Cardiac fibroblast (primary cell): ENCODE data around the gene SMPX.

Source experiments
- DNase-seq, 2 donors: peaks; one replicate each; pipeline versions ENCODE4 v3.0.0 to v3.0.0-alpha.2; 2010; ENCODE audit warnings: low read depth in 2 of 2
- H3K4me3 ChIP-seq, 2 donors: replicated peaks in 1 of 2; 1 replicate in 1 of 2; 2 replicates in 1 of 2; pipeline ENCODE4 v1.5.1; 2011; ENCODE audit warnings: low read depth in 2 of 2, low read length in 2 of 2, mild to moderate bottlenecking in 2 of 2, moderate library complexity in 1 of 2
- TF ChIP-seq, protein P1 (sequence below): IDR thresholded peaks from one replicate; pipeline ENCODE4 v1.5.1; 2011; ENCODE audit warnings: low read depth, mild to moderate bottlenecking, low read length, inconsistent platforms

The SMPX gene

DNA sequence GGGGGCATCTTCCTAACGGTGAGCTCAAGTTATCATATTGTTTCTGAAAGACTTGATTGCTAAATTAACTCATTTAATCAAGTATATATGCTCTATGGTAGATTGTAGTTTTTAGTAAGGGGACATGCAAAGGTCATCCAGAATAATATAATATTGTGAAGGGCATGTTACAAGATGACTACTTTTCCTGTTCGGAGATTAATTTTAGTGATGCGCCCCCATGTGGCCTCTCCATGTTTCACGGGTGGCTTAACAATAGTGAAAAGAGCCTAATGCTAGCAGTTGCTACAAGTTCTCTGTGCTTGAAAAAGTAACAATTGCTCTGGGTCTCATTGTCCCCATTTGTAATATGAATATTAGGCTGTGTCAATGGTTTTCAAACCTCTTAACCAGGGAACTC lies 12.2 kb downstream of the SMPX start:
- TF ChIP-seq, protein P1, sequence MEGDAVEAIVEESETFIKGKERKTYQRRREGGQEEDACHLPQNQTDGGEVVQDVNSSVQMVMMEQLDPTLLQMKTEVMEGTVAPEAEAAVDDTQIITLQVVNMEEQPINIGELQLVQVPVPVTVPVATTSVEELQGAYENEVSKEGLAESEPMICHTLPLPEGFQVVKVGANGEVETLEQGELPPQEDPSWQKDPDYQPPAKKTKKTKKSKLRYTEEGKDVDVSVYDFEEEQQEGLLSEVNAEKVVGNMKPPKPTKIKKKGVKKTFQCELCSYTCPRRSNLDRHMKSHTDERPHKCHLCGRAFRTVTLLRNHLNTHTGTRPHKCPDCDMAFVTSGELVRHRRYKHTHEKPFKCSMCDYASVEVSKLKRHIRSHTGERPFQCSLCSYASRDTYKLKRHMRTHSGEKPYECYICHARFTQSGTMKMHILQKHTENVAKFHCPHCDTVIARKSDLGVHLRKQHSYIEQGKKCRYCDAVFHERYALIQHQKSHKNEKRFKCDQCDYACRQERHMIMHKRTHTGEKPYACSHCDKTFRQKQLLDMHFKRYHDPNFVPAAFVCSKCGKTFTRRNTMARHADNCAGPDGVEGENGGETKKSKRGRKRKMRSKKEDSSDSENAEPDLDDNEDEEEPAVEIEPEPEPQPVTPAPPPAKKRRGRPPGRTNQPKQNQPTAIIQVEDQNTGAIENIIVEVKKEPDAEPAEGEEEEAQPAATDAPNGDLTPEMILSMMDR: peak; percentile 54
- H3K4me3 ChIP-seq: no peak overlapping the region
- peak; percentile 27 to 50 for DNase-seq

DNA sequence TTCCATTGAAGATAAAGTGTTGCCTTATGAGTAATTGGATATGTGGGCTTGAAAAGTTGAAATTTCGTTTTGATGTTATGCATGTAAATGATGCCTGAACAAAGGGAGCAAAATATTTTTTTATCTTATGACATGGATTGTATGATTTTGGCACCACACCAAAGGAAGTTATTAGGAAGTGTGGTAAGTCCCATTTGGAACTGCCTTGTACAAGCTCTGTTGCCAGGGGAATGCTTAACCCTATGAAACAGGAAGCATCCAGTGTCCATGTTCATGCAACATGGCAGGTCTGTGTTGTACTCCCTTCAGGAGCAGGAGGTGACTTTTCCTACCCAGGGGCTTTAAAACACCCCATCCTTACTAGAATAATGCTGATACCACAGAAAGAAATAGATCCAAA lies 13.2 kb downstream of the SMPX start:
- DNase-seq: no peak
- TF ChIP-seq, protein P1: no peak
- no peak overlapping the region for H3K4me3 ChIP-seq

DNA sequence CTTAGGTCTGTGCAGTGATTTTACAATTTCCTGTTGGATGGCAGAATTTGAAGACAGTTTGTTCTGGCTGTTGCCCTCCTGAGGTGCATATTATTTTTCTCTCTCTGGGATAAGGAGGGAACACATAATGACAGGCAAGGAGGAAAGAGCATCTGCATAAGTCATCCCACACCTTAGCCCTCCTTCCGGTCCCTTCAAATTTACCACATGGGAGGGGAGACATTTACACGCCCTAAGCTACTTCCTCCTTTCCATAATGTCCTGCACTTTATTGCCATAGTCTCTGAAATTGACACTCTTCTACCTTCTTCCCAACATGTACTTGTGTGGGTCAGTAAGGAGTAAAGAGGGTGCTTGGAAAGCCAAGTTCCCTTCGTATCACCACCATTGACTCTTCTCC lies 13.9 kb downstream of the SMPX start:
- H3K4me3 ChIP-seq: no peak overlapping the region
- TF ChIP-seq, protein P1: no peak
- no peak for DNase-seq

DNA sequence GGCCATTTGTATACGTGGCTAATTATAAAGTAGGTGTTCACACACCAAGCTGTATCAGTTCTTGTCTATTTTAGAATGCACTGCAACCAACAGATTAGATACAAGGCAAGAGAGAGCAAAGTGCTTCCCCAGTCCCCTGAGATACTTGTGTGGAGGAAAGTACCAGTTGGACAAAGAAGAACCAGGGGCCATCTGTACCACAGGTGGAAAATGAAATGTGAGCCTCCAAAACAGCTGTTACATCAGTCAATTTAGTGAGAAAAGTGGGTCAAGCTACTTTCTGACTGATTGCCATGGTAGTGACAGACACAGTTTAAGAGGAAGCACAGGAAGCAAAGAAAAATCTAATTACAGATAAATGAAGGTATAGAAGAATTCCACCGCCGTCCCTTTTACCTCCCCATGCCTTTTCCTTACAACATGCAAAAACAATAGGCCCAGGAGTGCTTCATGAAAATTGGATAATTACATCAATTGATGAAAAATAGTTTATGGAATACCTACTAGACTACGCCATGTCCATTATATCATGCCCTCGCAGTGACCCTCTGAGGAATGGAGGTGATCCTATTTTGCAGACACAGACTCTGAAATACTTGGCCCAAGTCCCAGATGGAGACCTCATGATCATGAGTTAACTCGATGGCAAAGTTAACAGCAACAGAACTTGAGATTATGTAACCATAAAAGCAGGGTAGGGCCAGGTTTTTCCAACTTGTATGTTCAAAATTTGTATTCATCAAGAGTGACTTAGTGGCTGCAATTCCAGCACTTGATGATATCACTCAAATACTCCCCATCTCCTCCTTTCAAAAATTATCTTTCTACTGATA lies 15.8 kb downstream of the SMPX start:
- TF ChIP-seq, protein P1: no peak
- DNase-seq: peak in 1 of 2 donors; percentile 34
- no peak overlapping the region for H3K4me3 ChIP-seq

DNA sequence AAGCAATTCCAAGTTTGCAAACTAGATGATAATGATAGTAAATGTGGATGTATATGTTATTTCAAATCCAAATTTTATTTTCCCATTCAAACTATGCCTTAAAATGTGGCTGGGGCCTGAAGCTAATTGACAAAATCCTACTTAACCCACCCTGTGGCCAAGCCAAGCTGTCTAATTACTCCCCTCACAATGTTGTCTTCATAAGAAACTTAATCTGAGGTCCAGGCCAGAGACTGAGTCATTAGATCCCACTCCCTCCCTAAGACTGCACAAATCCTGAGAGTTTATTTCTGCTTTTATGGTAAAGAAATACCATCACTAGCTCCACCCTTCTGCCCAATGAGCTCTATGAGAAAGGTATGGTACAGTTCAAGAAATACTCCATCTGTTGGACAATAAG lies 16.6 kb downstream of the SMPX start:
- DNase-seq: no peak
- TF ChIP-seq, protein P1: no peak
- no peak overlapping the region for H3K4me3 ChIP-seq

DNA sequence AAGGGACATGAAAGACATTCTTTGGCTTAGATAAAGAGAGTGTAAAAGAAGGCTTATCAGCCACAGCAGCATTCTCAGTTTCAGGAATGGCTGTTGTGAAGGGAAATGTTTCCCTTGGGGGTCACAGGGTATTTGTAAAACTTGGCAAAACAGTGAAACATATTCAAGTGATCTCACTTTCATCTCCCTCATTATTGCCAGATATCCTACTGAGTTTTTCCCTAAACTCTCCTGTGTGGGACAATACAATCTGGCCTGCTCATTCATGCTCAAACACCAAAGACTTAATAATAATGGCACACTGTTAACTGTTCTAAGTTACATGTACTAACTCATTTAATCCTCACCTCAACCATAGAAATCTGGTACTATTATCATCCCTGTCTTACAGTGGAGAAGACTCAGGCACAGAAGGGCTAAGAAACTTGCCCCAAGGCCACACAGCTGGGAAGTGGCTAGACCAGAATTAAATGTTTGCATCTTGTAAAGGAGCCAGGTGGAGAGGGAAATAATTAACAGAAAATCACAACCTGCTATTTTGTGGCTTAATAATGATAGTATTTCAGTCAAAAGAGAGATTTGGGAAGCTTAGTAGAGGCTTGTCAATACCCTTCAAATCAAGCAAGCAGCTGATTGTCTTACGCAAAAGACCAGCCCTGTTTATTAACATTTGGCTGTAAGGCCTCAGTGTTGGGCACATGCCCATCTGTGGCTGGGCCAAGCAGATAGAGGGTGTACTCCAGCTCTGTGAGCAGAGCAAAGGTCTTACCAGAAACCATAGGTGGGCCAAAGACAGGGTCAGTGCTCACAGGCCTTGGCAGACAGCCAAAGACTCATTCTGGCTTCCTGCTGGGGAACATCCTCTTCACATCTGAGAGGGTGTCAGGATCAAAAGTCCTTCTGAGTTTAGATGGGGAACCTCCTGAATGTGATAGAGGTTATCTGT lies 17.3 kb downstream of the SMPX start:
- no peak overlapping the region for H3K4me3 ChIP-seq
- no peak for DNase-seq
- TF ChIP-seq, protein P1: no peak
